ENCODE data around the gene HSPA1L.

DNA sequence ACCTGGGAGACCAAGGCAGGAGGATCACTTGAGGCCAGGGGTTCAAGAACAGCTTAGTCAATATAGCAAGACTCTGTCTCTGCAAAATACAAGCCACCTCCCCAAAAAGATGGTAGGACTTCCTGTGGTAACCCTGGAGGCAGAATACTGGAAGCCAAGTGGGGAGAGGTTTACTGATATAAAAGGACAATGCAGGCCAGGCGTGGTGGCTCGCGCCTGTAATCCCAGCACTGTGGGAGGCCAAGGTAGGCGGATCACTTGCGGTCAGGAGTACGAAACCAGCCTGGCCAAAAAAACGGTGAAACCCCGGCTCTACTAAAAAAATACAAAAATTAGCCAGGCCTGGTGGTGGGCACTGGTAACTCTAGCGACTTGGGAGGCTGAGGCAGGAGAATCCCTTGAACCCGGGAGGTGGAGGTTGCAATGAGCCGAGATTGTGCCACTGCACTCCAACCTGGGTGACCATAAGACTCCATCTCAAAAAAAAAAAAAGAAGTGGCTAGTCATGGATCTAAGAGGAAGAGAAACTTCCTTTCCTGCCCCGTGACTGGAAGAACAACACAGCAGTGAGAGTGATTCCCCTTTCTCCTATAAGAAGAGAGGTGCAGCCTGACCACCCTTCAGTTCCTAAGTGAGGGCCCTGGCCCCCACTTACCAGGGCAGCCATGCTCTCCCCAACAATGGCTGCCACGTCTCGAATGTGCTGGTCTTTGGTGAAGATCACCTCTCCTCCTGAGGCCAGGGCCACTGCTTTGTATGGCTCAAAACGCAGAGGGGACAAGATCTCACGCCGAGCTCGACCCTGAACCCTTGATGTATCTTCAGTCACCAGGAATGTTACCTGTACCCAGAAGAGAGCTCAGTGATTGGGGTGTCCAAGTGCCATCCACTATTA is 46.5 kb downstream of the HSPA1L start:
- TF ChIP-seq, protein P1, sequence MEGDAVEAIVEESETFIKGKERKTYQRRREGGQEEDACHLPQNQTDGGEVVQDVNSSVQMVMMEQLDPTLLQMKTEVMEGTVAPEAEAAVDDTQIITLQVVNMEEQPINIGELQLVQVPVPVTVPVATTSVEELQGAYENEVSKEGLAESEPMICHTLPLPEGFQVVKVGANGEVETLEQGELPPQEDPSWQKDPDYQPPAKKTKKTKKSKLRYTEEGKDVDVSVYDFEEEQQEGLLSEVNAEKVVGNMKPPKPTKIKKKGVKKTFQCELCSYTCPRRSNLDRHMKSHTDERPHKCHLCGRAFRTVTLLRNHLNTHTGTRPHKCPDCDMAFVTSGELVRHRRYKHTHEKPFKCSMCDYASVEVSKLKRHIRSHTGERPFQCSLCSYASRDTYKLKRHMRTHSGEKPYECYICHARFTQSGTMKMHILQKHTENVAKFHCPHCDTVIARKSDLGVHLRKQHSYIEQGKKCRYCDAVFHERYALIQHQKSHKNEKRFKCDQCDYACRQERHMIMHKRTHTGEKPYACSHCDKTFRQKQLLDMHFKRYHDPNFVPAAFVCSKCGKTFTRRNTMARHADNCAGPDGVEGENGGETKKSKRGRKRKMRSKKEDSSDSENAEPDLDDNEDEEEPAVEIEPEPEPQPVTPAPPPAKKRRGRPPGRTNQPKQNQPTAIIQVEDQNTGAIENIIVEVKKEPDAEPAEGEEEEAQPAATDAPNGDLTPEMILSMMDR (IDR thresholded peaks at IDR 0.05): no peak
- no peak for TF ChIP-seq POLR2A (IDR thresholded peaks at IDR 0.05)

All from body of pancreas (tissue), 4 donors.